Prostate gland (tissue), 2 donors: ENCODE measurements around the gene ZNF772.

ENCODE experiments used
- CTCF ChIP-seq, 4 experiments: fragments of 200-600 bp in 2 of 4; fragments of 450-650 bp in 2 of 4; sonication (generic) in 2 of 4; IDR thresholded peaks; 1 replicate in 3 of 4; 2 replicates in 1 of 4; pipeline ENCODE4 v1.5.1; 2016 to 2019; ENCODE audit warnings: antibody characterized with exemption in 4 of 4, mild to moderate bottlenecking in 2 of 4, moderate library complexity in 2 of 4
- POLR2A ChIP-seq: fragments of 450-650 bp; IDR thresholded peaks from one replicate; pipeline ENCODE4 v1.6.1; 2016; ENCODE audit warnings: antibody characterized with exemption, mild to moderate bottlenecking
- POLR2AphosphoS5 ChIP-seq: sonication (generic); formaldehyde crosslinking; IDR thresholded peaks from one replicate; pipeline ENCODE4 v1.6.1; 2017; ENCODE audit warnings: antibody characterized with exemption

GRCh38 chr19:57473646-57474045 is 3.7 kb downstream of the ZNF772 start:
- TF ChIP-seq POLR2A = no peak
- no peak for TF ChIP-seq CTCF (IDR thresholded peaks at IDR 0.05)
- no peak for TF ChIP-seq POLR2AphosphoS5
